Urothelium cell line (cell line): ENCODE measurements around the gene ZBED1.
A peak's percentile ranks its signal among the peaks of the same experiment; 100 is the strongest.
"Not testable (repeated sequence)": the region's sequence is repeated elsewhere in the genome, so short reads cannot be mapped to it uniquely, and the experiment has no call there.

Experiments
- DNase-seq: peaks from one replicate; pipeline ENCODE4 v3.0.0; 2011; ENCODE audit warnings: low spot score, mixed read lengths
- FAIRE-seq: peaks from 2 replicates; lab custom pipeline; 2011; peaks lifted over from hg19 to GRCh38; lab: Jason Lieb, UNC

ZBED1 gene

DNA sequence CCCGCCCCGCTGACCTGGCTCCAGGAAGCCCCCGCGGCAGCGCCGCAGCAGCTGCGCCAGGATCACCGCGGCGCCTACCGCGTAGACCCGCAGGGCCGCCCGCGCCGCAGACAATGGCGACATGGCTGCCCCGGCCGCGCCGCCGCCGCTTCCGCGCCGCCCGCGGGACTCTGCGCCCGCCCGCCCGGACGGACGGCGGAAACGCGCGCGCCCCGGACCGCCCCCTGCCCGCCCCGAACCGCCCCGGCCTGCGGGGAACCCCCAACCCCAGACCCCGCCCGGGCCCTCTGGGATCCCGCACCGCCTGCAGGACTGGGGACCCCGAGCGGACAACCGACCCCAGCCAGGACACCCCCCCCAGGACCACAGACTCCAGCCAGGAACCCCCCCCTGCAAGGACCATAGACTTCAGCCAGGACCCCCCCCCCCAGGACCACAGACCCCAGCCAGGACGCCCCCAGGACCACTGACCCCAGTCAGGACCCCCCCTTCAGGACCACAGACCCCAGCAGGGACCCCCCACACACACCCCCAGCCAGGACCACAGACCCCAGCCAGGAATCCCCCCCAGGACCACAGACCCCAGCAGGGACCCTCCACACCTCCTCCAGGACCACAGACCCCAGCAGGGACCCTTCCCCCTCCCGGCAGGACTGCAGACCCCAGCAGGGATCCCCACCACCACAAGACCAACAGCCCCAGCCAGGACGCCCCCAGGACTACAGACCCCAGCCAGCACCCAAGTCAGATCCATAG is at the start of gene ZBED1, which contains the start of gene DHRSX:
ZBED1 (minus strand) TSS at position 174 of the 756 bp plus-strand sequence. CDS start 10,257 bp downstream, outside the sequence.
DHRSX (minus strand) TSS at position 174 of the 756 bp plus-strand sequence; CDS start at position 123, 51 bp downstream.
- DNase-seq (peak; percentile 29), FAIRE-seq (no peak)

DNA sequence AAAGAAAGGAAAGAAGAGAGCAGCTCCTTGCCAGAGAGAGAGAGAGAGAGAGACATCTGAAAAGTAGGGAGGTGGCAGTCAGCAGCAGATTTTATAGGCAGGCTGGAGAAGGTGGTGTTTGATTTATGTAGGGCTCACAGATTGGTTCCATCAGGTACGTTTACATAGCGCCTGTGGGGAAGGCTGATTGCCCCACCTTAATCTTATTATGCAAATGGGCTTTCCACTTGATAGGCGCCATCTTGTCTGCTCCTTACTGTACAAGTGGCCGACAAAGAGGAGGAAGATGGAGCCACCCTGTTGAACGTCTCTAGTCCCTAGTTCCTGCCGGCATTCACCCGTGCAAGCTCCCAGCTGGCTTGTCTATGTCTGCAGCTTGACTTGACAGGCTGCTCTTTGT is 49.1 kb upstream of the ZBED1 start:
- no peak for FAIRE-seq

DNA sequence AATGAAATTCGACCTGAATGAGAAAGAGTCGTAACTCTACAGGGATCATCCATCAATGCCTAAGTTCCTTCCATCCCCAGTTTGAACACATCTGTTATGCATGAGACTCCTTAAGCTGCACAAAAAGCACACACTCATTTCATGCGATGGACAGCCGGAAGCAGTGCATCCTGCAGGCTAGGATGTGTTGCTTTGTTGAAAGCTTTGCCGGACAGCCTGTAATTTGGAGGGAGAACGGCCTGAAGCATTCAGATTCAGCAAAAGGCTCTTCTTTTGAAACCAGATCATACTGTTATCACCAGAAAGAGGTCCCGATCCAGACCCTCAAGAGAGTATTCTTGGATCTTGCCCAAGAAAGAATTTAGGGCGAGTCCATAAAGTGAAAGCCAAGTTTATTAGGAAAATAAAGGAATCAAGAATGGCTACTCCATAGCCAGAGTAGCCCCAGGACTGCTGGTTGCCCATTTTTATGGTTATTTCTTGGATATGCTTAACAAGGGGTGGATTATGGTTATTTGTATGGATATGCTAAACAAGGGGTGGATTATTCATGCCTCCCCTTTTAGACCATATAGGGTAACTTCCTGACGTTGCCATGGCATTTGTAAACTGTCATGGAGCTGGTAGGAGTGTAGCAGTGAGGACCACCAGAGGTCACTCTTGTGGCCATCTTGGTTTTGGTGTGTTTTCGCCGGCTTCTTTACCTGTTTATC is 48.1 kb upstream of the ZBED1 start:
- DNase-seq = no peak
- no peak for FAIRE-seq

More for the DNA sequence above, 49.1 kb upstream of the ZBED1 start:
- DNase-seq = no peak

DNA sequence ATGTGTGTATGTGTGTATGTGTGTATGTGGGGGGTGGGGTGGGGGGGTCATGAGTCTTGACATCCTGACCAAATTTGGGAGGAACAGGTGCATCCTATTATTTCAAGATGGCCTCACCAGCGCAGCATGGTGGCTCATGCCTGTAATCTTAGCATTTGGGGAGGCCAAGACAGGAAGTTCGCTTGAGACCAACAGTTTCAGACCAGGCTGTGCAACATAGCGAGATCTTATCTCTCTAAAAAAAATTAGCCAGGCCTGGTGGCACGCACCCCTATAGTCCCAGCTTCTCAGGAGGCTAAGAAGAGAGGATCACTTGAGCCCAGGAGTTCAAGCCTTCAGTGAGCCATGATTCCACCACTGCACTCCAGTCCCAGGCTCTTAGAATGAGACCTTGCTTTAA is 47.0 kb upstream of the ZBED1 start:
- DNase-seq (no peak), FAIRE-seq (no peak)

DNA sequence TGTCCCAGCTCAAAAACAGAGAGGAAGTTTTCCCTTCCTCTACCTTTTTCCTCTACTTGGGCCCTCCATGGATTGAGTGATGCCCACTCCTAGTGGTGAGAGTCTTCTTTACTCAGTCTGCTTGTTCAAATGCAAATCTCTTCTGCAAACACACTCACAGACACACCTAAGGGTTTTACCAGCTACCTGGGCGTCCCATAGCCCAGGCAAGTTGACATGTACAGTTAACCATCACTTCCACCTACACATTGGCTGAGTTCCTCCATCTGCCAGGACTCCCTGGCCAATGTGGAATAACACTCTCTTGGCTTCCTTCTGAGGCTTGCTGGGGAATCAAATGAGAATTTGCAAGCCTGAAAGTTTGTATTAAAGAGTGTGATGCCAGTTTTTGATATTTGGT is 45.7 kb upstream of the ZBED1 start:
- DNase-seq = no peak

DNA sequence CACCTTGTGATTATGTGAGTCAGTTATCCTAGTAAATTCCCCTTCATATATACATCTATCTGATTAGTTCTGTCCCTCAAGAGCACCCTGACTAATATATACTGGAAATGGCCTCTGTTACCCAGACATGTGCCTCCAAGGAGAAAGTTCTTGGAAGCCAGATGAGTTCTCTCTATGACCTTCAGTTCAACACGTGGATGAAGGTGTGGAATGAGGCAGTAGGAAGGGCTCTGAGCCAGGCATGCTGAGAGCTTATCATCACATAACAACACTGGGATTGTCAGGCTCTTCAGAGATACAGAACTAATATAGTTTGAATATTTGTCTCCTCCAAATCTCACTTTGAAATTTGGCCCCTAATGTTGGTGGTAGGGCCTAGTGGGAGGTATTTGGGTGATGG is 44.4 kb upstream of the ZBED1 start:
- no peak for FAIRE-seq
- no peak for DNase-seq

More for the DNA sequence above, 45.7 kb upstream of the ZBED1 start:
- no peak for FAIRE-seq

DNA sequence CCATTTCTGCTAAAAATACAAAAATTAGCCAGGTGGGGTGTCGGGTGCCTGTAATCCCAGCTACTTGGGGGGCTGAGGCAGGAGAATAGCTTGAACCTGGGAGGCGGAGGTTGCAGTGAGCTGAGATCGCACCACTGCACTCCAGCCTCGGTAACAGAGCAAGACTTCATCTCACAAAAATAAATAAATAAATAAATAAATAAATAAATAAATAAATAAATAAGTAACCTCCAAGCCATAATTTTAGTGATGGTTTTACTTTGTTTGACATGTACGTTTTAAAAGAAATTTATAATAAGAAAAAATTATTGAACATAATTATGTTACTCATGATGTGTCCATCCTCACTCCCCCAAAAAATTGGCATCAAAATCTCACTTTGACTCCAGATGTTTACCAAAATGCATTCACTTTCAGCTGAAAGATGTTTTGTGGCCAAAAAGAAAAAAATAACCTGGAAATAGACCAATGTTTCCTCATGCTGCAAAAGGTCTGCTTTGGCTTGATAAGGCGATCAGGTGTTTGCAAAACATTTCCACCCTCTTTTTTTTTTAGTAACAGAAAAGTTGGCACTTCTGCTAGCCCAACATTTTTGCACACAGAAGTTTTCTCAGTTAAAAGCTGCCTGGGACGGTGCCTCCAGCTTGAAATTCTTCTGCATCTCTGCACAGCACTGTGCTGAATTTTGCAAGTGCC is 42.2 kb upstream of the ZBED1 start:
- no peak for FAIRE-seq
- no peak for DNase-seq

DNA sequence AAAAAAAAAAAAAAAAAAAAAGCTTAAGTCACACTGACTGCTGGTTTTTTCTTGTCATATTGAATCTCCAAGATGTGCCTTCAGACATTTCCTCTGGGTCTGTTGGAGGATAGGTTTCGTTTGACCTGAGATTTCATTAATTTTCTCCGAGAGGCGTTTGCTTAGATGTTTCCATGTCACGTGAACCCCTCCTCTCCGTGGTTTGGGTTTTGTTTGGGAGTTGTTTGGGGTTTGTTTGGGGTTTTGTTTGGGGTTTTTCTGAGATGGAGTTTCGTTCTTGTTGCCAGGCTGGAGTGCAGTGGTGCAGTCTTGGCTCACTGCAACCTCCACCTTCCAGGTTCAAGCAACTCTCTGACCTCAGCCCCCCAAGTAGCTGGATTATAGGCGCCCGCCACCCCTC is 40.8 kb upstream of the ZBED1 start:
- FAIRE-seq (no peak), DNase-seq (no peak)

DNA sequence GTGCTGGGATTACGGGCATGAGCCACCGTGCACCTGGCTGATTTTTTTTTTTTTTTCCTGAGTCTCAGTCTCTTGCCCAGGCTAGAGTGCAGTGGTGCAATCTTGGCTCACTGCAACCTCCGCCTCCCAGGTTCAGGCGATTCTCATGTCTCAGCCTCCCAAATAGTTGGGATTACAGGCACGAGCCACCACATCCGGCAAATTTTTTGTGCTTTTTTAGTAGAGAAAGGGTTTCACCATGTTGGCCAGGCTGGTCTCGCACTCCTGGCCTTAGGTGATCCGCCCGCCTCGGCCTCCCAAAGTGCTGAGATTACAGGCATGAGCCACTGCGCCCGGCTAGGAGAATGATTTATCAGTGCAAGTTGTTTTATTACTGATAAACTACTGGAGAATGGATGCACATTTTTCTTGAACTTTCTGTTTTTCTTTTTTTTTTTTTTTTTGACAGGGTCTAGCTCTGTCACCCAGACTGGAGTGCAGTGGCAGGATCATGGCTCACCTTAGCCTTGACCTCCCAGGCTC is 39.7 kb upstream of the ZBED1 start:
- FAIRE-seq (no peak), DNase-seq (no peak)

DNA sequence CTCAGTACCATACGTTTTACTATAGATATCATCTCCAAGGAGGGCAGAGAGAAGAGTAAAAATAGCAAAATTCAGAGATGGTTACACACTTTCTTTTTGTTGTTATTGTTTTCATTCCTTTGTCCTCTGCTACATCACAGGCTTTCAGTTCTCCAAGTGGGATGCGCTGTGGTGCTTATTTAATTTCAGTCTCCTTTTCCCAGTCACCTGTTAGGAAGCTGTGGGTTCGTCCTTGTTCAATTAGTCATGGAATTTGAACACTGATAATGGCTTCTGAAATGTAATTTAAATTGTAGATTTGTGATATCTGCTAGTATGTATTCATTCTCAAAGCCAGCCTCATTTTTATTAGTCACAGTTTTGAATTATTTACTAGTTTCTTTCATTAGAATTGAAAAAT is 38.8 kb upstream of the ZBED1 start:
- no peak for DNase-seq

DNA sequence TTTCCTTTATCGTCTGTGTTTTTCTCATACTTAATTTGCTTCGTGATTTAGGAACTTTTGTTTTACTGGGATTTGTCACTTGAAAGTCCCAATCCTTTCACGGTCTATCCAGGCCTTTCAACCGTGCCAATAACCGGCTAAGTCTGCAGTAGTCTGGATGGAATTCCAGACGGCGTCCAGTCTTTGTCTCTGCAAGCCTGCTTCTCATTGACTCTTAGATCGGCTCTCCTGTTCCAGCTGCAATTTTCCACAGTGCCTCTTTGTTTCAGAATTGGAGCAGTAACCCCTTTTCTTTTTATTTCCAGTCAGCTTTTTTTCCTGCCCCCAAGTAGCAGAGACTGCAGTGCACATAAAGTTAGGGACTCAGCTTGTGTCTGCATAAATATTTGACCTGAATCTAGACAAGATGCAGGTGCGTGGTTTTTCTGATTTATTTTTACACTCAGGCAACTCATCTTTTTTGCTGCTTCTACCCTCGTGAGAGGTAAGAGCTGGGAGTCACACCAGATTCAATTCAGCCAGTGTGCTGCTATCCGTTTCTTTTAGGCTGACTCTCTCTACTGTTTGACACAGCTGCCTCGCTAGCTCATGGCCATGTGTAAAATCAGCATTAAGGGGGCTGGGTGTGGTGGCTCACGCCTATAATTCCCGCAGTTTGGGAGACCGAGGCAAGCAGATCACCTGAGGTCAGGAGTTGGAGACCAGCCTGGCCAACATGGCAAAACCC is 37.4 kb upstream of the ZBED1 start:
- DNase-seq (no peak), FAIRE-seq (no peak)

More for the DNA sequence above, 38.8 kb upstream of the ZBED1 start:
- no peak for FAIRE-seq

DNA sequence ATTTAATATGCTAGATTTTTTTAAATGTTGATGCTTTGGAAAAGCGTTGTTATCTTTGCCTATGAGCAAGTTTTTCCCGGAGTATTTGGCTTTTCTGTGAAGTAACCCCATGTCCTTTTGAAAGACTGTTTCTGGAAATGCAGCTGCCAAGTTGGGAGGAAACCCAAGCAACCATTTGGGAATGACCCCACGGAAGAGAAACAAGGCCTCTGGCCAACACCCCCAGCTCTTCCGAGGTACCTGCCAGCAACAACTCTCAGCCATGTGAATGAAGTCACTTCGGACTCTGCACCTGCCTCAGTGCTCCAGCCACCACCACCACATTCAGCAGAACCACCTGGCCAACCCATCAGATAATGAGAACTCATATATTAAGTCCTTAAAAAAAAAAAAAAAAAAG is 36.2 kb upstream of the ZBED1 start:
- FAIRE-seq (no peak), DNase-seq (no peak)

DNA sequence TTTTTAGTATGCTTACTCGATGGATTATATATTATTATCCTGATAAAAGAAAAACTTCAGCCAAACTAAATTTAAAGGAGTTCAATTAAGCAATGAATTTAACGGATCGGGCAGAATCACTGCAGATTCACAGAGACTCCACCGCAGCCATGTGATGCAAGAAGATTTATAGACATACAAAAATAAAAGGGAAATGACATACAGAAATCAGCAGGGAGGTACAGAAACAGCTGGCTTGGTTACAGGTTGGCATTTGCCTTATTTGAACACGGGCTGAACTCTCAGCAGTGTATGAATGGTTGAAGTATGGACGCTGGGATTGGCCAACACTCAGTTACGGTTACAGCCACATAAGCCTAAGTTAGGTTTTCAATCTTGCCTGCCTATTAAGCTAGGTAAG is 35.4 kb upstream of the ZBED1 start:
- FAIRE-seq = no peak

DNA sequence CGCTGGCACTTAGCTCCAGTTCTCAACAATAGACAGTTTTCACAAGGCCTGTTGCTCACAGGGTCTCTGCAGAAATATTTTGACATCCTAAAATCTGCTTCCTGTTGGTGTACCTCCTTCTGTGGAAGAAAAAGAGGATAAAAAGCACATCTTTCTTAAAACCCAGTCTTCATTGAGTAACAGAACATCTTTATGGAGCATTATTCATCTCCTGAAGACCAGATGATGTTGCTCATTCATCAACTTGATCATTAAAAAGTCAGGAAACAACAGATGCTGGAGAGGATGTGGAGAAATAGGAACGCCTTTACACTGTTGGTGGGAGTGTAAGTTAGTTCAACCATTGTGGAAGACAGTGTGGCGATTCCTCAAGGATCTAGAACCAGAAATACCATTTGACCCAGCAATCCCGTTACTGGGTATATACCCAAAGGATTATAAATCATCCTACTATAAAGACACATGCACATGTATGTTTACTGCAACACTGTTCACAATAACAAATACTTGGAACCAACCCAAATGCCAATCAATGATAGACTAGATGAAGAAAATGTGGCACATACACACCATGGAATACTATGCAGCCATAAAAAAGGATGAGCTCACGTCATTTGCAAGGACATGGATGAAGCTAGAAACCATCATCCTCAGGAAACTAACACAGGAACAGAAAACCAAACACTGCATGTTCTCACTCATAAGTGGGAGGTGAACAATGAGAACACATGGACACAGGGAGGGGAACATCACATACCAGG is 33.7 kb upstream of the ZBED1 start:
- FAIRE-seq, DNase-seq: not testable (repeated sequence)

More for the DNA sequence above, 35.4 kb upstream of the ZBED1 start:
- no peak for DNase-seq

DNA sequence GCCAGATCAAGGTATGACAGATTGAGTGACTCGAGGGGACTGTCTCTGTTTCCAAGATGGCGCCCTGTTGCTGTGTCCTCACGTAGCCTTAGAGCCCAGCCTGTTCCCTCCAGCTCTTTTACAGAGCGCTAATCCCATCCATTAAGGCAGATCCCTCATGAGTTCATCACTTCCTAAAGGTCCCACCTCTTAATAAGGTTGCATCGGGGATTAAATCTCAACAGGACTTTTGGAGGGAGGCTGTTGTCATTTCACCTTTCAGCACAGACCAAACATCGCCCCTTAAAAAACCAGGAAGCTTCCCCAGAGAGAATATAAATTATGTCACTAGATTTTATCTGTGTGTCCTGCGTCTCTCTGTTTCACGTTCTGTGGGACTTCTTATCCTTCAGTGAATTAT is 32.6 kb upstream of the ZBED1 start:
- no peak for FAIRE-seq

DNA sequence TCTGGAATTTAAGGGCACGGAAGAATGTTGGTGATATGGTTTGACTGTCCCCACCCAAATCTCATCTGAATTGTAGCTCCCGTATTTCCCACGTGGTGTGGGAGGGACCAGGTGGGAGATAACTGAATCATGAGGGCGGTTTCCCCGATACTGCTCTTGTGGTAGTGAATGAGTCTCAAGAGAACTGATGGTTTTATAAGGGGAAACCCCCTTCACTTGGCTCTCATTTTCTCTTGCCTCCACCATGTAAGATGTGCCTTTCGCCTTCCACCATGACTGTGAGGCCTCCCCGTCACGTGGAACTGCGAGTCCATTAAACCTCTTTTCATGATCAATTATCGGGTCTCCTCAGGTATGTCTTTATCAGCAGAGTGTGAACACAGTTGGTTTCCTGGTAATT is 25.6 kb upstream of the ZBED1 start:
- FAIRE-seq = no peak

More for the DNA sequence above, 32.6 kb upstream of the ZBED1 start:
- DNase-seq = no peak

DNA sequence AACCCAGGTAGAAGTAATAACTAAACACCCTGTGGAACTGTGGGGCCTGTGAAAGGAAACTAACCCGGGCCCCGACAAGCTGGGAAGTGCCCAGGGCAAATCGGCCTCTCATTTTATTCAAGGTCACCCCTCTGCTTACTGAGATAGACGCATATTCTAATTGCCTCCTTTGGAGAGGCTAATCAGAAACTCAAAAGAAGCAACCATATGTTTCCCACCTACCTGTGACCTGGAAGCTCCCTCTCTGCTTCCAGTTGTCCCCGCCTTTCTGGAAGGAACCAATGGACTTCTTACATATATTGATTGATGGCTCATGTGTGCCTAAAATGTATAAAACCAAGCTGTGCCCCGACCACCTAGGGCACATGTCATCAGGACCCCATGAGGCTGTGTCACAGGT is 23.1 kb upstream of the ZBED1 start:
- FAIRE-seq (no peak), DNase-seq (no peak)

More for the DNA sequence above, 25.6 kb upstream of the ZBED1 start:
- no peak for DNase-seq

DNA sequence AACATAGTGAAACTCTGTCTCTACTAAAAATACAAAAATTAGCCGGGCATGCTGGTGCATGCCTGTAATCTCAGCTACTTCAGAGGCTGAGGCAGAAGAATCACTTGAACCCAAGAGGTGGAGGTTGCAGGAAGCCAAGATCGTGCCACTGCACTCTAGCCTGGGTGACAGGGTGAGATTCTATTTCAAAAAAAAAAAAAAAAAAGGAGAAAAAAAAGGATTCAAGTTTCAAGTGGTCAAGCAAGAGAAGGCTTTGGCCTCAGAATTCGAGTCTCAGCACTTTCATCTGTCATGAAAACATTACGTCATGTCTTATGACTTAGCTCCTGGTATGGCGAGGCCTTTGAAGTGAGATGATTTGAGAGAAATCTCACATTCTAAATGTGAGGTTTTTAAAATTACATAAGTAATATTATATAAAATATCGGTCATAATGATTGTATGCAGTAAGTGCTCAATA is 21.2 kb upstream of the ZBED1 start:
- DNase-seq (no peak), FAIRE-seq (no peak)

DNA sequence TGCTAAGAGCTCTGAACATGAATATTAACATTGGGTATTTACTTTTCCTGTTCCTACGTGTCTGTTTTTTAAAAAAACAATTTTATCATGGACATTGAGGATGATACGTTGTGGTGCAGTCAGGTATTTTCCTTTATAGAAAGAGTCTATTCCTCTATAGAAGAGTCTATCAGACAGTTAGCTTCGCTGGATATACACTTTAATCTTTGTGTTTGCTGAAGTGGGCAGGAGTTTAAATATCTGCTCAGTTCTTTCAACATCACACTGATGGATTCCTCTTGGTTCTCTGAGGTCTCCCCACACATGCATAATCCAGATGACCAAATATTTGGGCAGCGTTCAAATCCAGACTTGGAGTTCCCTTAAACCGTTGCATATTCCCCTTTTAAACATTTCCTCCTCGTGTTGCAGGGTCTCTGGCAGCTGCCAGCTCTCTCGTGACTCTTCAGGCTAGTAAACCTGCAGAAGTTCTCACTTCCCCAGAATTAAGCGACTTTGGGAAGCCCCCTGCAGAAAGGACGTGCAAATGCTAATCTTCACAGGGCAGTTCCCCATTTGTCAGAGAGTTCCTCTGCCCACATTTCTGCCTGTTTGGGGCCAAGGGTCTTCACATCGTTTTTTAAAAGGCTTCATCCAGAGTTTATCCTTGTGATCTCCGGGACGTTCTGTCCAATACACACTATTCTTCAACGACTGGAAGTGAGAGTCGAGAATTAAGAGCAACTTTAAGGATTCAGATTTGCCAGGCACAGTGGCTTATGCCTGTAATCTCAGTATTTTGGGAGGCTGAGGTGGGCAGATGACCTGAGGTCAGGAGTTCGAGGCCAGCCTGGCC is 20.5 kb upstream of the ZBED1 start:
- FAIRE-seq (no peak), DNase-seq (no peak)
